ENCODE data around the gene NR2F1-AS1.
A peak's percentile ranks its signal among the peaks of the same experiment; 100 is the strongest.

NR2F1-AS1 gene

DNA sequence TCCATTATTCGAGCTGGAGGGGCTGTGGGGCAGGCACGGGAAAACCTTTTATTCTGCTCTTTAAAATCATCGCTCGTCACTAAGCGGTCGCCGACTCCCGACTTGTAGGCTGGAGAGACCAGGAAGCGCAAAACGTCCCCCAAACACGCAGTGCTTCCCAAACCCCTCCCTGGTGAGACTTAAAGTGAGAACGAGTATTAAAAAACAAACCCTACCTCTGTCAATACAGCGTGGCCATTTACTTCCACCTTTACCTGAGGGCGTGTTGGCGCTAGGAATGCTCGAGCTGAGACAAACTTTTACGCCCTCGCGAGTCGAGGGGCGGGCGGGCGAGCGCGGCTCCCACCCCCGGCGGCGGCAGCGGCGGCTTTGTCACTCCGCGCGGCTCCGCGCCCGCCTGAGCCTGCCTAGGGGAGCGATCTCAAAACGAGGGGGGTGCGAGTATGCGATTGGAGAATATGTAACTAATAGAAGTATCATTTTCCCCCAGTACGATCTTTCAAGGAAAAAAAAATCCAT lies at the start of gene NR2F1-AS1:
Gene NR2F1-AS1 (minus strand): TSS at position 293 of the 519 bp plus-strand sequence.
- Histone ChIP-seq H3K36me3 (ENCODE audit: control insufficient read depth in 1 of 2, insufficient read depth in 2 of 2, low read length in 2 of 2) (no peaks in the 10 kb centered on the region), H3K4me1 (ENCODE audit: control insufficient read depth in 1 of 2, insufficient read depth in 2 of 2, low read length in 2 of 2) (peaks cover 20 to 26% of the 10 kb centered on the region in 2 donors), H3K4me3 (ENCODE audit: low read depth in 1 of 2, low read length in 2 of 2) (peak within 1 kb of the TSS; percentile 79 to 83), H3K9ac (ENCODE audit: low read depth in 1 of 2, low read length in 2 of 2) (peak within 1 kb of the TSS; percentile 44 to 65), H3K9me3 (ENCODE audit: control insufficient read depth in 1 of 2, low read length in 2 of 2) (no peaks in the 10 kb centered on the region), H3K27ac (ENCODE audit: low read depth, low read length) (peak within 1 kb of the TSS; percentile 80), H3K27me3 (ENCODE audit: control insufficient read depth in 1 of 2, insufficient read depth in 2 of 2, low read length in 2 of 2) (peaks cover 59 to 77% of the 10 kb centered on the region in 2 donors)

DNA sequence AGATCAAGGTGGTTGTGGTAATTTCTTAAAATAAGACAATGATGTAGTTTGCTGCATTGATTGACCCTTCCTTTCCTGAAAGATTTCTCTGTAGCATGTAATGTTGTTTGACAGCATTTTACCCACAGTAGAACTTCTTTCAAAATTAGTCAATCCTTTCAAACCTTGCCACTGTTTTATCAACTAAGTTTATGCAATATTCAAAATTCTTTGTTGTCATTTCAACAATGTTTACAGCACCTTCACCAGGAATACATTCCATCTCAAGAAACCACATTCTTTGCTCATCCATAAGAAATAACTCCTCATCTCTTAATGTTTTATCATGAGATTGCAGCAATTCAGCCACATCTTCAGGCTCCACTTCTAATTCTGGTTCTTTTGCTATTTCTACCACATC lies 45.8 kb upstream of the NR2F1-AS1 start:
- H3K27ac ChIP-seq (ENCODE audit: low read depth, low read length) = no peak overlapping the region
- no peak overlapping the region for H3K9ac ChIP-seq (ENCODE audit: low read depth in 1 of 2, low read length in 2 of 2)
- H3K9me3 ChIP-seq (ENCODE audit: control insufficient read depth in 1 of 2, low read length in 2 of 2) = no peaks in the 10 kb centered on the region
- H3K36me3 ChIP-seq (ENCODE audit: control insufficient read depth in 1 of 2, insufficient read depth in 2 of 2, low read length in 2 of 2) = no peaks in the 10 kb centered on the region
- peaks cover 0 to under 1% of the 10 kb centered on the region in 2 donors for H3K4me1 ChIP-seq (ENCODE audit: control insufficient read depth in 1 of 2, insufficient read depth in 2 of 2, low read length in 2 of 2)
- H3K27me3 ChIP-seq (ENCODE audit: control insufficient read depth in 1 of 2, insufficient read depth in 2 of 2, low read length in 2 of 2) = no peaks in the 10 kb centered on the region
- no peak overlapping the region for H3K4me3 ChIP-seq (ENCODE audit: low read depth in 1 of 2, low read length in 2 of 2)

DNA sequence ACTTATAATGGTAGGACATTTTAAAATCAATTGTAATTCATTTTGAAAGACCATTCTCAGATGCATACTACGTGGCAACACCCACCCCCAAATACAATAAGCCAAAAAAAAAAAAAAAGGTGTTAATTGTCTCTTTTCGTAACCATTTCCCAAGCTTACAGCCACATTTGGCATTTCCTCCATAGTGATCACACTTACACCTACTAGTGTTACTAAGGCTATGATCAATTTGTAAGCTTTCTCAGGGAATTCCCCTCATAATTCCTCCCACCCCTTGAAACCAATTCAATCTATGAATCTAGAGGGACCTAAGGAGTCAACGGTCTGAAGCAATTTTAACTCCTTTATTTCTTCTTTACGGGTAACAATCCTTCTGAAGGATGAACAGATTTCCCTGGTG lies 42.1 kb upstream of the NR2F1-AS1 start:
- Histone ChIP-seq H3K27me3 (ENCODE audit: control insufficient read depth in 1 of 2, insufficient read depth in 2 of 2, low read length in 2 of 2) (no peaks in the 10 kb centered on the region), H3K9ac (ENCODE audit: low read depth in 1 of 2, low read length in 2 of 2) (no peak overlapping the region), H3K4me3 (ENCODE audit: low read depth in 1 of 2, low read length in 2 of 2) (no peak overlapping the region), H3K4me1 (ENCODE audit: control insufficient read depth in 1 of 2, insufficient read depth in 2 of 2, low read length in 2 of 2) (peaks cover 0 to 8% of the 10 kb centered on the region in 2 donors), H3K27ac (ENCODE audit: low read depth, low read length) (no peak overlapping the region), H3K9me3 (ENCODE audit: control insufficient read depth in 1 of 2, low read length in 2 of 2) (no peaks in the 10 kb centered on the region), H3K36me3 (ENCODE audit: control insufficient read depth in 1 of 2, insufficient read depth in 2 of 2, low read length in 2 of 2) (no peaks in the 10 kb centered on the region)

DNA sequence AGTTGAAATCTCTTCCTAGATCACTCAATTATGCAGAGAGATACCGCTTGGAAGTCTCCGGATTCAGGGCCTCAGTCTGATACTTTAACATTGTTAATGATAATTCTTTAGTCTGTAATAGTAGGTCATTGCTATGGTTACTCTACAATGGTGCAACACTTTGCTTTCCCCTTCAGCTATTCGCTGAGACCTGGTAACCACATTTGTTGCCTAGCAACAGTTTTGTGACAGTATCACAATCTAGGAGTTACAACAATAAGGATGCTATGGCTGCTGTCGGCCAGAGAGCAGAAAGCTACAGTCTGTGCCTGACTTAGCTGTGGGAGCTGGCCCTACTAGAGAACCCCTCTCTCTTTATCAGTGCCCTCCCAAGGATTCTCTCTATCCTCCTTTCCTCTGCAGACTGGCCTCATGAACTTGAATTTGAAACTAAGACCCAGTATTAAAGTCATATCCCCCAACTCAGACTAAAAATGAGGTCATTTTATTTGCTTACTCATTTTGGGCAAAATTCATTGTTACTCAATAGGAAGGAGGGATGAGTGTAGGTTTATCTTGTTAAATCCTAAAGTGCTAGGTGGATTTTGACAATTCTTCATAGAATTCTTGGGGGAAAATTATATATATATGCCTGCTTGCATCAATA lies 41.3 kb upstream of the NR2F1-AS1 start:
- Histone ChIP-seq H3K27me3 (ENCODE audit: control insufficient read depth in 1 of 2, insufficient read depth in 2 of 2, low read length in 2 of 2) (no peaks in the 10 kb centered on the region), H3K9ac (ENCODE audit: low read depth in 1 of 2, low read length in 2 of 2) (no peak overlapping the region), H3K4me3 (ENCODE audit: low read depth in 1 of 2, low read length in 2 of 2) (no peak overlapping the region), H3K36me3 (ENCODE audit: control insufficient read depth in 1 of 2, insufficient read depth in 2 of 2, low read length in 2 of 2) (no peaks in the 10 kb centered on the region), H3K9me3 (ENCODE audit: control insufficient read depth in 1 of 2, low read length in 2 of 2) (no peaks in the 10 kb centered on the region), H3K4me1 (ENCODE audit: control insufficient read depth in 1 of 2, insufficient read depth in 2 of 2, low read length in 2 of 2) (peaks cover 0 to 8% of the 10 kb centered on the region in 2 donors), H3K27ac (ENCODE audit: low read depth, low read length) (no peak overlapping the region)

DNA sequence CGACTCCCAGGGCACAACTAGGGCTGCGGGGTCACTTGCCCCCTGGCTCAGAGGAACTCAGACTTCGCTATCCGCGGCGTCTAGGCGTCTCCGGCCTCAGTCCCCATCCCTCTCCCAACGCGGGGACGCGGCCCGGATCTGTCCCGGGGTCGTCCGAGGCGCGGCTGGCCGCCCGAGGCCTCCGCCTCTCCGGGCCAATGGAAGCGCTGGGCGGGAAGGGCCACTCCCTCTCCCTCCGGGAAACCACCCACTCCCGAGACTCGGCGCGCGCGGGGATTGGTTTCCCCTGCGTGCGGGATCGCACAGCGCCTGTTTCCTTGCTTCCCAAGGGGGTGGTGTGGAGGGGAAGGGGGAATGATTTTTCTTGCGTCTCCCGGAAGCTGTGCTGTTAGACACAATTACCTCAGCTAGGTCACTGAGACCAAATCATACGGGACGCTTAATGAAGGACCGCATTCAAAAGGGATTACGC lies 40.3 kb upstream of the NR2F1-AS1 start:
- peak overlapping the region; percentile 6 to 21 for H3K9ac ChIP-seq (ENCODE audit: low read depth in 1 of 2, low read length in 2 of 2)

DNA sequence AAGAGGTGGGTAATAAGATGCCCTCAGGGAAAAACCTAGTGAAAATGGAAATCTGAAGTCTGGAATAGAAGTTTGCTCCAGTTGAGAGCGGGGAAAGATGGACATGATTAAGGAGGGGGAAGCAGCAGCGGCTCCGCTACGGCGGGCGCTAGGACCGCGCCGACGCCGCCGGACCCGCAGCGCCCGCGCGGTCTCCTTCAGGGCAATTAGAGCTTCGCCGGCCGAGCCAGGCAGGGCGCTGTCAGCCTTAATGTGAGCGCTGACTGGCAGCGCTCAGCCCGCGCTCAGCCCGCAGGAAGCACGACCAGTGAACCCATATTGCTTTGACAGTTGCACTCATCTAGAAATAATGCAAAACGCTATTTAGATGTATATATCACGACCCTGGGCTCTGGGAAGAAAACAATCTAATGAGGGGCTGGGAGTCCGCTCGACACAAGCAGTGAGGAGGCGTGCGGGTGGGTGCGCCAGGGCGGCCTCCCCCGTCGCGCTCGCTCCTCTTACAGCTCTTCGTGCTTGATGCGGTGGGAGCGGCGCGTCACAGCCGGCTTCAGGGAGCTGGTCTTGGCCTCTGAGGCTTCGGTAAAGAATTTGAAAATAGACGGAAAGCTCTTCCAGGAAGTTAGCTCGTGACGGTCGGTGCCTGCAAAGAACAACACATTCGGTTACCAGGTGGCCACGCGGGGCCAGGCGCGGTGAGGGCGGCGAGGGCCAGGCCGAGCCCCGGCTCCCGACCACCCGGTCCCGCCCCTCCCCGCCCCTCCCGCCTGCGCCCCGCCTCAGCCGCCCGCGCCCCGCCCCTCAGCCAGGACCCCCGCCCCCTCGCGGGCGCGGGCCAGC lies 39.7 kb upstream of the NR2F1-AS1 start:
- peak overlapping the region; percentile 5 for H3K27ac ChIP-seq (ENCODE audit: low read depth, low read length)

More for the DNA sequence above, 40.3 kb upstream of the NR2F1-AS1 start:
- Histone ChIP-seq H3K4me3 (ENCODE audit: low read depth in 1 of 2, low read length in 2 of 2) (peak overlapping the region; percentile 83 to 86), H3K36me3 (ENCODE audit: control insufficient read depth in 1 of 2, insufficient read depth in 2 of 2, low read length in 2 of 2) (no peaks in the 10 kb centered on the region), H3K9me3 (ENCODE audit: control insufficient read depth in 1 of 2, low read length in 2 of 2) (no peaks in the 10 kb centered on the region), H3K4me1 (ENCODE audit: control insufficient read depth in 1 of 2, insufficient read depth in 2 of 2, low read length in 2 of 2) (peaks cover 0 to 8% of the 10 kb centered on the region in 2 donors), H3K27ac (ENCODE audit: low read depth, low read length) (no peak overlapping the region), H3K27me3 (ENCODE audit: control insufficient read depth in 1 of 2, insufficient read depth in 2 of 2, low read length in 2 of 2) (no peaks in the 10 kb centered on the region)

DNA sequence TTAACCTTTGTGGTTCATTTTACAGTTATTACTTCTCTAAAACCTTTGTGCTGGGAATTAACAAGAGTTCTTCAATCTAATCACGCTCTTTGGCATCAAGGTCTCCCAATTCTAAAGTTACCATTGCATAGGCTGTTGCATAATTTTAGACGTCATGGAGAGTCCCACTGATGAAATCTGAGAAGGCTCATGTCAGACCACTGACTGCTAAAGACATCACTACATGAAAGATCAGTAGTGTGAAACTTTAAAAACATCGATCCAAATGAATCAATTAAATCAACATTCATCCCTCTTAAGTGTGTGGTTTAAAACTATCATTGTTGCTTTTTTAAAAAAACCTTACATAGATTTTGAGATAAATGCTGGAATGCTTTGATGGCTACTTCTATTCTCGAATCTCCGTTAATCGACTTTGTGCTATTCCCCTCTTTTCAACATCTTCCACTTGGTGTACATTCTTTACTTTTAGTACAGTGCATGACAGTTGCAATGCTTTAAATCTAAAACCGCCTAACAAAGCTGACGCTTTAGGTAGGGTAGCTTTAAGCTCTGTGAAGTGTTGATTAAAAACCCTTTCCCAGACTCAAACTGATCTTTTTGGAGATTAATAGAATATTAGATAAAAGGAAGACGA lies 35.6 kb upstream of the NR2F1-AS1 start:
- H3K27me3 ChIP-seq (ENCODE audit: control insufficient read depth in 1 of 2, insufficient read depth in 2 of 2, low read length in 2 of 2) = peaks cover 22 to 30% of the 10 kb centered on the region in 2 donors
- H3K4me3 ChIP-seq (ENCODE audit: low read depth in 1 of 2, low read length in 2 of 2) = no peak overlapping the region
- H3K4me1 ChIP-seq (ENCODE audit: control insufficient read depth in 1 of 2, insufficient read depth in 2 of 2, low read length in 2 of 2) = peaks cover 0 to 12% of the 10 kb centered on the region in 2 donors
- no peaks in the 10 kb centered on the region for H3K36me3 ChIP-seq (ENCODE audit: control insufficient read depth in 1 of 2, insufficient read depth in 2 of 2, low read length in 2 of 2)
- no peak overlapping the region for H3K27ac ChIP-seq (ENCODE audit: low read depth, low read length)
- H3K9ac ChIP-seq (ENCODE audit: low read depth in 1 of 2, low read length in 2 of 2) = no peak overlapping the region
- no peaks in the 10 kb centered on the region for H3K9me3 ChIP-seq (ENCODE audit: control insufficient read depth in 1 of 2, low read length in 2 of 2)

More for the DNA sequence above, 39.7 kb upstream of the NR2F1-AS1 start:
- H3K9ac ChIP-seq (ENCODE audit: low read depth in 1 of 2, low read length in 2 of 2) = peak overlapping the region; percentile 56 to 61
- peaks cover 0 to 8% of the 10 kb centered on the region in 2 donors for H3K4me1 ChIP-seq (ENCODE audit: control insufficient read depth in 1 of 2, insufficient read depth in 2 of 2, low read length in 2 of 2)
- peak overlapping the region; percentile 83 to 86 for H3K4me3 ChIP-seq (ENCODE audit: low read depth in 1 of 2, low read length in 2 of 2)
- H3K9me3 ChIP-seq (ENCODE audit: control insufficient read depth in 1 of 2, low read length in 2 of 2) = no peaks in the 10 kb centered on the region
- H3K36me3 ChIP-seq (ENCODE audit: control insufficient read depth in 1 of 2, insufficient read depth in 2 of 2, low read length in 2 of 2) = no peaks in the 10 kb centered on the region
- H3K27me3 ChIP-seq (ENCODE audit: control insufficient read depth in 1 of 2, insufficient read depth in 2 of 2, low read length in 2 of 2) = no peaks in the 10 kb centered on the region

DNA sequence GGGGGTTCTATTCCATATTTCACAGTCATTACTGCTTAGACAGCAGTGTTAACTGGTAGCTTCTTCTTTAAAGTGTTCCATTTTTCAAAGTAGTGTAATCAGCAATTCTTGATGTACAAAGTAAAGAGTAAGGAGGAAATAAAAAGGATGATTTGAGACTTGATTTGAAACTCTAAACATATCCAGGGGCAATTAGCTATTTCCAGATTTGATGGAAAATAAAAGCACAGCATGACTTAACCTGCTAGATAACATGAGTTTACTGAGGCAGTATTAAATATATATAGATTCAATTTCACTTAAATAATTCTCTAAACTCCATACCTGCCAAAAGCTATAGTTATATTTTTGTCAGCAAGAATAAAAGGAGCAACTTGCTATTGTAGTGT lies 31.8 kb upstream of the NR2F1-AS1 start:
- Histone ChIP-seq H3K27ac (ENCODE audit: low read depth, low read length) (no peak overlapping the region), H3K9ac (ENCODE audit: low read depth in 1 of 2, low read length in 2 of 2) (no peak overlapping the region), H3K27me3 (ENCODE audit: control insufficient read depth in 1 of 2, insufficient read depth in 2 of 2, low read length in 2 of 2) (peaks cover 56 to 68% of the 10 kb centered on the region in 2 donors), H3K4me1 (ENCODE audit: control insufficient read depth in 1 of 2, insufficient read depth in 2 of 2, low read length in 2 of 2) (peaks cover 0 to 11% of the 10 kb centered on the region in 2 donors), H3K4me3 (ENCODE audit: low read depth in 1 of 2, low read length in 2 of 2) (no peak overlapping the region), H3K36me3 (ENCODE audit: control insufficient read depth in 1 of 2, insufficient read depth in 2 of 2, low read length in 2 of 2) (no peaks in the 10 kb centered on the region), H3K9me3 (ENCODE audit: control insufficient read depth in 1 of 2, low read length in 2 of 2) (no peaks in the 10 kb centered on the region)

DNA sequence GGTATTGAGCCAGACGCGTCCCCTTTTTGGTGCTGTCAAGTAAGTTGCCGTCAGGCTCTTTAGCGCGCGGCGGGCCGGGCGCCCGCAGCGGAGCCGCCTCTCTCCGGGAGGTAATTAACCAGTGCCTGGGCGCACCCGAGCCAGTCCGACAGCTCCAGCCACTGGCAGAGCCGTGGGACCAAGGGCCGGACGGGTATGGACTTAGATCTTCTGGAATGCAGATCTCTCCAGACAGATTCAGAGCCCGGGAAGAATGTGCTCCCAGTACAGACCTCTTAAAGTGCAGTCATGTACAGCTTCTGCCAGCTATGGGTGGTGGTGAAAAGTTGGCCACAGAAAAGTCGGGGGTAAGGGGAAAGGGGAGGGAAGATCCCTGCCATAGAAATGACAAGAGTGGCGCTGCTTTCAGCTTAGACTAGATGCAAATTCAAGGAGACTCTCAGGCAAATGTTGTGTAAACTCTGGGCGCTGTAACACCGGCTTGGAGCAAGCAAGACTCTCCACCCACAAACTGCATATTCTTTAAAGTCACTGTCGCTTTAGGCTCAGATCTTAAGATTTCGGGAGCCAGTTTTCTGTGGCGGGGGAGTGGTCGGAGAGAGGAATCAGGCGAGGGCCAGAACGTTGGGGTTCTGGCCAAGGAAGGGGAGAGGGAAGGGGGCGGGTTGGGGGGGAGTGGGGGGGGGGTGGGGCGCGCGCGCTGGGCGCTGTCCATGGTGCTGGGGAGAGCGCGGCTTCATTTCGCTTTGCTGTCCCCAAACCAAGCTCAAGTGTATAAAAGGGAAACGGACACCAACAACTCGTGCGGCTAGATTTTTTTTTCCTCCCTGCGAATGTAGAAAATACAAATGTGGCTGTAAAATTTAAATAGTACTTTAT lies 31.2 kb upstream of the NR2F1-AS1 start:
- Histone ChIP-seq H3K4me3 (ENCODE audit: low read depth in 1 of 2, low read length in 2 of 2) (peak overlapping the region in 1 of 2 donors; percentile 19), H3K9ac (ENCODE audit: low read depth in 1 of 2, low read length in 2 of 2) (no peak overlapping the region), H3K27me3 (ENCODE audit: control insufficient read depth in 1 of 2, insufficient read depth in 2 of 2, low read length in 2 of 2) (peaks cover 62 to 74% of the 10 kb centered on the region in 2 donors), H3K27ac (ENCODE audit: low read depth, low read length) (no peak overlapping the region), H3K36me3 (ENCODE audit: control insufficient read depth in 1 of 2, insufficient read depth in 2 of 2, low read length in 2 of 2) (no peaks in the 10 kb centered on the region), H3K4me1 (ENCODE audit: control insufficient read depth in 1 of 2, insufficient read depth in 2 of 2, low read length in 2 of 2) (peaks cover 0 to 14% of the 10 kb centered on the region in 2 donors), H3K9me3 (ENCODE audit: control insufficient read depth in 1 of 2, low read length in 2 of 2) (no peaks in the 10 kb centered on the region)

All from duodenal mucosa (tissue), 2 donors.